Measurements from ENCODE around the gene RAB38. TPM values are rescaled to one million over a fixed set of nuclear protein-coding genes. Genes with fewer than 3 reads are reported as not detected.

Gene RAB38
- 0.78 TPM for total RNA-seq

- no peak for DNase-seq
Observed at GRCh38 chr11:88174709-88175568, at the start of gene RAB38. Gene RAB38, minus strand, starts transcription at chr11:88175443. Its CDS starts 59 bp downstream, at chr11:88175384.

- no peak for DNase-seq
Observed at GRCh38 chr11:88213406-88213805, 38.2 kb upstream of the RAB38 start.

GRCh38 chr11:88212300-88212699, 37.1 kb upstream of the RAB38 start:
- DNase-seq: no peak

GRCh38 chr11:88208745-88209144, 33.5 kb upstream of the RAB38 start:
- DNase-seq: no peak

- DNase-seq: no peak
Observed at GRCh38 chr11:88206751-88207150, 31.5 kb upstream of the RAB38 start.

- DNase-seq: no peak
Observed at GRCh38 chr11:88204353-88204752, 29.1 kb upstream of the RAB38 start.

GRCh38 chr11:88203604-88204003, 28.4 kb upstream of the RAB38 start:
- DNase-seq: no peak

- no peak for DNase-seq
Observed at GRCh38 chr11:88202498-88202897, 27.3 kb upstream of the RAB38 start.

- no peak for DNase-seq
Observed at GRCh38 chr11:88196393-88196792, 21.1 kb upstream of the RAB38 start.

GRCh38 chr11:88195908-88196307, 20.7 kb upstream of the RAB38 start:
- no peak for DNase-seq

- no peak for DNase-seq
Observed at GRCh38 chr11:88194990-88195389, 19.7 kb upstream of the RAB38 start.

- no peak for DNase-seq
Observed at GRCh38 chr11:88193278-88193677, 18.0 kb upstream of the RAB38 start.

- DNase-seq: no peak
Observed at GRCh38 chr11:88188932-88189253, 13.7 kb upstream of the RAB38 start.

GRCh38 chr11:88188251-88188931, 13.1 kb upstream of the RAB38 start:
- no peak for DNase-seq

- DNase-seq: no peak
Observed at GRCh38 chr11:88183233-88183632, 8.0 kb upstream of the RAB38 start.

GRCh38 chr11:88181776-88182175, 6.5 kb upstream of the RAB38 start:
- DNase-seq: no peak

- no peak for DNase-seq
Observed at GRCh38 chr11:88179971-88180629, 4.9 kb upstream of the RAB38 start.

- no peak for DNase-seq
Observed at GRCh38 chr11:88179141-88179540, 3.9 kb upstream of the RAB38 start.

- no peak for DNase-seq
Observed at GRCh38 chr11:88178191-88178590, 2.9 kb upstream of the RAB38 start.

- no peak for DNase-seq
Observed at GRCh38 chr11:88175569-88176075, 379 bp upstream of the RAB38 start.

- DNase-seq: no peak
Observed at GRCh38 chr11:88173956-88174355, 1.3 kb downstream of the RAB38 start.

GRCh38 chr11:88171982-88172381, 3.3 kb downstream of the RAB38 start:
- DNase-seq: no peak

- no peak for DNase-seq
Observed at GRCh38 chr11:88170673-88171072, 4.6 kb downstream of the RAB38 start.

Measured in occipital lobe (tissue), 2 donors.